Uterus (tissue), 4 donors: Measurements from ENCODE around the gene HSPA12A. TPM values are rescaled to one million over a fixed set of nuclear protein-coding genes. Genes with fewer than 3 reads are reported as not detected.

Source experiments
- DNase-seq, 2 donors: peaks; one replicate each; pipeline ENCODE4 v3.0.0-alpha.2; 2019 to 2020
- H3K27ac ChIP-seq, 2 donors: fragments of 200-600 bp; sonication (generic); 1 replicate in 1 of 2; 2 replicates in 1 of 2; pipeline ENCODE4 v1.5.1; 2016 to 2018
- H3K27me3 ChIP-seq, 2 donors: fragments of 200-600 bp; sonication (generic); one replicate each; pipeline ENCODE4 v1.5.1; 2018 to 2019; ENCODE audit warnings: control low read depth in 1 of 2
- H3K36me3 ChIP-seq, 2 donors: fragments of 200-600 bp; sonication (generic); one replicate each; pipeline ENCODE4 v1.5.1; 2019; ENCODE audit warnings: control low read depth in 1 of 2
- H3K4me1 ChIP-seq, 2 donors: fragments of 200-600 bp; sonication (generic); one replicate each; pipeline ENCODE4 v1.5.1; 2018 to 2019; ENCODE audit warnings: control low read depth in 1 of 2
- H3K4me3 ChIP-seq, 2 donors: fragments of 200-600 bp; sonication (generic); 1 replicate in 1 of 2; 2 replicates in 1 of 2; pipeline ENCODE4 v1.5.1; 2018 to 2019; ENCODE audit warnings: mild to moderate bottlenecking in 1 of 2
- H3K9me3 ChIP-seq, 2 donors: fragments of 200-600 bp; sonication (generic); one replicate each; pipeline ENCODE4 v1.5.1; 2019; ENCODE audit warnings: control low read depth in 1 of 2
- CTCF ChIP-seq, 4 experiments: fragments of 200-600 bp in 2 of 4; fragments of 450-650 bp in 2 of 4; sonication (generic) in 2 of 4; IDR thresholded peaks; one replicate each; pipeline ENCODE4 v1.5.1; 2016 to 2019; ENCODE audit warnings: antibody characterized with exemption in 4 of 4, mild to moderate bottlenecking in 2 of 4, moderate library complexity in 1 of 4
- POLR2A ChIP-seq, 2 donors: fragments of 450-650 bp; IDR thresholded peaks; one replicate each; pipeline ENCODE4 v1.6.1; 2016; ENCODE audit warnings: antibody characterized with exemption in 2 of 2, mild to moderate bottlenecking in 1 of 2, moderate library complexity in 1 of 2
- intact Hi-C: fragments of 100-400 bp; cut with DNase I; formaldehyde crosslinking; loops from one replicate; pipeline ENCODE4 v1.15.1; 2023; ENCODE audit warnings: low total_unique reads
- total RNA-seq, 4 donors: library from RNA; depleted of rRNA in 3 of 4; stranded (reverse); fragments of >200 nt in 3 of 4; gene quantifications; one replicate each; pipeline versions ENCODE4 v1.1.0 to v1.2.4, GENCODE V29; 2014 to 2023
- donor health status: DM: yes; HTN: yes; CAD: no.

The HSPA12A gene
- total RNA-seq, 4 donors from 2014 or later, result 4.9 to 32.0 (median 16.0) TPM

GRCh38 chr10:116636976-116637375 is 105.4 kb downstream of the HSPA12A start:
- no peak overlapping the region for H3K4me3 ChIP-seq

GRCh38 chr10:116636385-116636784 is 106.0 kb downstream of the HSPA12A start:
- Histone ChIP-seq H3K27ac (no peak overlapping the region), H3K4me1 (no peaks in the 10 kb centered on the region), H3K27me3 (no peaks in the 10 kb centered on the region), H3K36me3 (no peaks in the 10 kb centered on the region), H3K9me3 (peaks cover 0 to 3% of the 10 kb centered on the region in 2 donors), H3K4me3 (no peak overlapping the region)
- intact Hi-C loops, result no loop called here
- no peak for DNase-seq
- TF ChIP-seq POLR2A (IDR thresholded peaks at IDR 0.05) (no peak), CTCF (IDR thresholded peaks at IDR 0.05) (no peak)

More at GRCh38 chr10:116636976-116637375, 105.4 kb downstream of the HSPA12A start:
- Histone ChIP-seq H3K27me3 (no peaks in the 10 kb centered on the region), H3K4me1 (no peaks in the 10 kb centered on the region), H3K36me3 (no peaks in the 10 kb centered on the region), H3K9me3 (peaks cover 0 to 3% of the 10 kb centered on the region in 2 donors), H3K27ac (no peak overlapping the region)
- no peak for DNase-seq
- TF ChIP-seq CTCF (IDR thresholded peaks at IDR 0.05), result no peak
- no peak for TF ChIP-seq POLR2A (IDR thresholded peaks at IDR 0.05)
- intact Hi-C loops, result no loop called here

- no peak overlapping the region for H3K4me3 ChIP-seq
- no peak overlapping the region for H3K27ac ChIP-seq
- TF ChIP-seq POLR2A (IDR thresholded peaks at IDR 0.05), result no peak
- TF ChIP-seq CTCF (IDR thresholded peaks at IDR 0.05), result no peak
- no peaks in the 10 kb centered on the region for H3K36me3 ChIP-seq
- DNase-seq, result no peak
- H3K9me3 ChIP-seq, result no peaks in the 10 kb centered on the region
- H3K4me1 ChIP-seq, result no peaks in the 10 kb centered on the region
- no peaks in the 10 kb centered on the region for H3K27me3 ChIP-seq
- intact Hi-C loops, result no loop called here
These were observed 108.0 kb downstream of the HSPA12A start for GRCh38 chr10:116634126-116634975.

GRCh38 chr10:116633216-116633600 is 109.2 kb downstream of the HSPA12A start:
- intact Hi-C loops, result no loop called here
- DNase-seq, result no peak

More at GRCh38 chr10:116633216-116633600, 109.2 kb downstream of the HSPA12A start:
- Histone ChIP-seq H3K4me3 (no peak overlapping the region), H3K27ac (no peak overlapping the region), H3K27me3 (no peaks in the 10 kb centered on the region), H3K4me1 (no peaks in the 10 kb centered on the region), H3K36me3 (no peaks in the 10 kb centered on the region), H3K9me3 (no peaks in the 10 kb centered on the region)
- no peak for TF ChIP-seq CTCF (IDR thresholded peaks at IDR 0.05)
- no peak for TF ChIP-seq POLR2A (IDR thresholded peaks at IDR 0.05)
